GM18873 (cell line): ENCODE results near the gene ITPRID1.

Source experiments
- ATAC-seq: cut with Tn5 transposase; IDR thresholded peaks from one replicate; pipeline ENCODE4 v1.9.1; 2021; ENCODE audit warnings: mild to moderate bottlenecking, moderate library complexity, moderate number of reproducible peaks; ENCODE audit not compliant: unreplicated experiment, low FRiP score

ITPRID1 gene

GRCh38 chr7:31688996-31689395 is 175.1 kb downstream of the ITPRID1 start:
- ATAC-seq, result no peak

DNA sequence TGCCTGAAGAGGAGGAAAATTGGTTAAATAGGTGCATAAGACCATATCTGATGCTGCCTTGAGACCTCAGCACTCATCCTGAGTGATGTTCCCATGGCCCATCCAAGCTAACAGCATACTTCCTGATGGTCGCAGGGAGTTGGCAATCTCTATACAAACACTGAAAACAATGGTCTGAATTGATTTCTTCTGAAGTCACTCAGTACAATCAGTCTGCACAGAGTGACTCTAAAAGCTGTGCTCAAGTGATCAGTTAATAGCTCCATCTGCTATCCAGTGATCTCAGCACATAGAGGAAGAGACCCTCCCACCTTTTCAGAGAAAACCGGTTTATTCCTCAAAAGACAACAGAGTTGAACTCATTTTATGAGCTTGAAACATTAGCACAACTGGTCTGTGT is 177.0 kb downstream of the ITPRID1 start:
- no peak for ATAC-seq

DNA sequence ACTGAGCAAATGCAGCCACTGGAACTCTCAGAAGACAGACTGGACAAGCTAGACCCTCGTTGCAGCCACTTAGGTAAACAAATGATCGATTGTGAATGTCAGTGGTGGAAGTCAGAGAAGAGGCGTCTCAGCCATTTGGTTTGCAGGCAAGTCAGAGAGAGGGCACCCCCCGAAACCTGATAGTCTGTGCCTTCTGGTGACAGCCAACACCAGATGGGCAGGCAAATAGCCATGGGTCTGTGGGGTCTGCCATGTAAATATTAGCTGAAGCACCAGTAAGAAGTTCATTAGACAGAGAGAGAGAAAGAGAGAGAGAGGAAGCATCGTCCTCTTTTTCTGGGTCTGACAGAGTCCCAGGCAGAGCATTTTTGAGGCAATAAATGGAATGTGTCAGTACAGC is 178.6 kb downstream of the ITPRID1 start:
- ATAC-seq, result no peak

DNA sequence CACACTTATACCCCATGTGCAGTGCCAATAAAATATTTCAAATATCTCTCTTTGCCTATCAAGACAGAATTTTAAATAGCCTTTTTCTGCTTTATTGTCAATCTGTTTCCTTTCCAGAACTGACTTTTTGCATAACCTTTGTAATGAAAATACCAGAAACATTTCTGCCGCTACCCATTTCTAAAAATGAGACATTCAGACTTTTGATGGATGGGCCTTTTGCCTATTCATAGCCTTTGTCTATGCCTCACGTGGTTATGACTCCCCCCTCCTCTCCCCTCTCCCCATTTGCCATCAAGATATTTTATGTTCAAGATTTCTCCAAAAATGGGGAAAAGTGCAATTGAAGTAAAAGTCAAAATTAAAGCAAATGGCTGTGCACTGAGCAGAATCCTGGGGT is 179.0 kb downstream of the ITPRID1 start:
- ATAC-seq, result no peak

DNA sequence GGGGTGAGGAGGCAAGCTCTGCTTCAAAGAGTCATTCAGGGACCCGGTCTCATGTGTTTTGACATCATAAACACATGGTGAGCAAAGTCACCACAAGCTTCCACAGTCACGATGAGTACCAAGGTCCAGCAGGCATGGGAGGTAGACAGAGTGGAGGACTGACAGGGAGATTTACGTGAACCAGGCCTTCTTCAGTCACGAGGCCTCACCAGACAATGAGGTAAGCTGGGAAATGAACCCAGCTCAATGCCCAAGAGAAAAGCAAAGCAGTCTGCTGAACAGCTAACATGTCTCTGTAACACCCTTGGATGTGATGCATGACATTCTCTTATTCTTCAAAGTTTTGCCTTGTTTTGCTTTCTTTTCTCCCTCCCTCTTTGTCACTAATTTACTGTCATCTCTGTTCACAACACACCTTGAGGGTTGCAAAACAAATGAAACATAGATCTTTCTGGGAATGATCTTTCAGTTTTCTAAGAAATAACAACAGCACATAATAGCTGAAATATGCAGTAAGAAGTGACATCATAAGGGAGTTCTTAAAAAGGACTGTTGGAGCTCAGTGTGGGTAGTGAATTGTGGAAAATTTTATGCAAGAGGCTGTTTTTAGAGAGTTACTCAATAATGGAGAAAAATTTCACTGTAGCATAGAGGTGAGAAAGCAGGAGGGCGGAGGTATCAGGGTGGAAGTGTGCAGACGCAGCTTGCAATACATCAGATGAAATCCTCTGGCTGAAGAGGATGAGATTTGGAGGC is 182.1 kb downstream of the ITPRID1 start:
- no peak for ATAC-seq

GRCh38 chr7:31699050-31699449 is 185.2 kb downstream of the ITPRID1 start:
- no peak for ATAC-seq

DNA sequence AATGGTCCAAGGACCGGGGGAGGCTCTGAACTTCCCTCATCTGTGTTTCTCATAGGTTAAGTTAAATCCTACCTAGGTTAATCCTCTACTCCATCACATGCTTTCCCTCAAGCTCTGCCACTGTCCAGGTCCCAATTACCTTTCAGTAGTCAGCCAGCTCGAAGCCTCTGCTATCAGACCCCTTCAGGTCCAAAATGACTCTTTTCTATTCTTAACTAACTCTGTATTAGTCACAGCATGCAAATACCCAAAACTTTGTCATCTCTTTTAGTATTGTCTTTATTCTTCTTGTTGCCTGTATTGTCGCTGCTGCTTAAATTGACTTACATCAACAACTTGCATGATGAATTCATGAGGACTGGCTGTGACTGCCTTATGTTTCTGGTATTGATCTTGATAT is 188.5 kb downstream of the ITPRID1 start:
- ATAC-seq, result peak; percentile 46

DNA sequence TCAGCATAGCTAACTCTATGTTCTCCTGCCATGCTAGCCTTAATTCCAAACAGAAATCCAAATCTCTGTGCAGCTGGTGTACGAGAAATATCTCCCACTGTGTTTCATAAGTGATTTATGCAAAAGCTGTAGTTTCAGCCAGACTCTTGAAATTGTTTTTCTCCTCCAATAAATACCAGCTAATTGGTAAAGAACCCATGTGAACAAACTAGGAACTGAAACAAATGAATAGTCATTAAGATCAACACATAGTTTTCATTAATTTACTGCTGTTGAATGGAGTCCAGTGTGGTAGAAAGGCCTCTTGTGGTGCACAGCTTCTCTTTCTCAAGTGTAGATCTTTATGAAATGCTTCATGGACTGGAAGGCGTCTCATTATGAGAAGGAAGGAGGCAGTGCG is 191.5 kb downstream of the ITPRID1 start:
- ATAC-seq, result peak; percentile 57

GRCh38 chr7:31707089-31707488 is 193.2 kb downstream of the ITPRID1 start:
- no peak for ATAC-seq
